Measurements from ENCODE around the gene CACNA2D1. TPM values are rescaled to one million over a fixed set of nuclear protein-coding genes. Genes with fewer than 3 reads are reported as not detected.

Gene CACNA2D1
- total and polyA plus RNA-seq, 9 of the 15 experiments (the other 6 are each of a cell fraction or from before 2014, with no cell fraction given) = 0.49 TPM; not detected in 8

GRCh38 chr7:82044497-82045080 lies 399.0 kb downstream of the CACNA2D1 start:
- TF ChIP-seq RAD21 (CRISPR knock-in tag; conservative IDR thresholded peaks at IDR 0.05 in 1 of 2, IDR thresholded peaks at IDR 0.05 in 1 of 2) (peak; percentile 77 to 80), ZNF212 (CRISPR knock-in tag; IDR thresholded peaks at IDR 0.05) (no peak), MTF1 (CRISPR knock-in tag; IDR thresholded peaks at IDR 0.05; ENCODE audit: borderline replicate concordance) (no peak), CTCF (IDR thresholded peaks at IDR 0.05 in 2 of 3, conservative IDR thresholded peaks at IDR 0.05 in 1 of 3; ENCODE audit: insufficient read depth in 2 of 3, low read depth in 1 of 3, low read length in 3 of 3) (peak; percentile 22 to 67 (median 48); a peak in 5 of 6 replicates), DEAF1 (CRISPR knock-in tag; IDR thresholded peaks at IDR 0.05) (peak; percentile 75), REST (IDR thresholded peaks at IDR 0.05; ENCODE audit: borderline replicate concordance) (peak; percentile 52; the same call in 1 of the 2 replicates), REST (CRISPR knock-in tag; IDR thresholded peaks at IDR 0.05; ENCODE audit: low read depth) (no peak), SMC3 (conservative IDR thresholded peaks at IDR 0.05; ENCODE audit: insufficient read depth, low read depth, low read length) (0 out of 2 replicates have a peak, but pooled peaks have one; percentile 13)
- no peak overlapping the region for H2AFZ ChIP-seq (ENCODE audit: low read depth, low read length)
- POLR2A ChIA-PET = no interaction called here
- no peaks in the 10 kb centered on the region for H3K4me1 ChIP-seq (replicated peaks in 1 of 2; ENCODE audit: control insufficient read depth in 2 of 2, insufficient read depth in 2 of 2, low read length in 2 of 2)
- no peak overlapping the region for H3K9ac ChIP-seq (ENCODE audit: insufficient read depth in 1 of 2, low read depth in 2 of 2, low read length in 2 of 2)
- CTCF ChIA-PET (ENCODE audit: low intra/inter-chr PET ratio) = interaction anchor here (1.3 to 2.5 kb wide), 3 partner anchors 528 to 561 kb away, joined by 3 to 9 read pairs (median 9); no protein-coding TSS in a partner anchor
- H3K9me1 ChIP-seq (ENCODE audit: control insufficient read depth, insufficient read depth, low read length) = no peaks in the 10 kb centered on the region
- intact Hi-C loops (cut with micrococcal nuclease) = loop anchor here (1.0 to 10.0 kb wide), 5 partner anchors 440 to 682 kb away; no protein-coding TSS in a partner anchor
- no peaks in the 10 kb centered on the region for H3K27me3 ChIP-seq (ENCODE audit: control insufficient read depth in 2 of 2, insufficient read depth in 2 of 2, low read length in 2 of 2)
- H3K36me3 ChIP-seq (ENCODE audit: control insufficient read depth, insufficient read depth, low read length) = no peaks in the 10 kb centered on the region
- H3K79me2 ChIP-seq (ENCODE audit: control insufficient read depth, insufficient read depth, low read length) = no peaks in the 10 kb centered on the region
- H3K9me3 ChIP-seq (replicated peaks; ENCODE audit: control insufficient read depth, insufficient read depth, low read depth, low read length) = no peaks in the 10 kb centered on the region
- H3K4me2 ChIP-seq (ENCODE audit: insufficient read depth, low read length) = no peak overlapping the region
- ATAC-seq (peak; percentile 66; the same call in 1 of the 3 replicates), DNase-seq (ENCODE audit: extremely low read depth in 1 of 4, low spot score in 3 of 4) (peak; percentile 11 to 54 (median 17)), FAIRE-seq (peak; percentile 6)
- 12% methylated on average over 2 of the region's 2 CpGs for WGBS (ENCODE audit: insufficient coverage, low coverage, missing lambda C conversion rate)
- no TSS peak for BruUV-seq (replicated peaks)
- H3K27ac ChIP-seq (ENCODE audit: extremely low read depth, low read depth, low read length) = no peak overlapping the region
- H3K4me3 ChIP-seq = no peak overlapping the region
- no peaks in the 10 kb centered on the region for H4K20me1 ChIP-seq (replicated peaks; ENCODE audit: control insufficient read depth, insufficient read depth, low read length)
- in situ Hi-C loops (cut with MboI) = loop anchor here (25.0 kb wide), 1 partner anchor 518 kb away; no protein-coding TSS in a partner anchor

All from K562 (cell line).